Activated naive CD8-positive, alpha-beta T cell treated with anti-CD3 and anti-CD28 coated beads for 36 hours (primary cell): ENCODE data around the gene ATP5ME. TPM values are rescaled to one million over a fixed set of nuclear protein-coding genes. Genes with fewer than 3 reads are reported as not detected.
A peak's percentile ranks its signal among the peaks of the same experiment; 100 is the strongest.

Experiments
- DNase-seq: peaks from one replicate; pipeline ENCODE4 v3.0.0; 2021
- H3K27ac Mint-ChIP-seq: one replicate; pipeline ENCODE4 v1.8.0; 2022; ENCODE audit warnings: mild to moderate bottlenecking, moderate library complexity, mixed read lengths
- H3K27me3 Mint-ChIP-seq: one replicate; pipeline ENCODE4 v1.8.0; 2022; ENCODE audit warnings: mild to moderate bottlenecking, mixed read lengths
- H3K36me3 Mint-ChIP-seq: one replicate; pipeline ENCODE4 v1.8.0; 2021; ENCODE audit warnings: mild to moderate bottlenecking, mixed read lengths
- H3K4me1 Mint-ChIP-seq: one replicate; pipeline ENCODE4 v1.8.0; 2021; ENCODE audit warnings: mixed read lengths
- H3K4me3 Mint-ChIP-seq: one replicate; pipeline ENCODE4 v1.8.0; 2022; ENCODE audit warnings: mild to moderate bottlenecking, moderate library complexity, mixed read lengths
- H3K9me3 Mint-ChIP-seq: one replicate; pipeline ENCODE4 v1.8.0; 2022; ENCODE audit warnings: mixed read lengths
- total RNA-seq, 2 experiments: library from RNA; stranded (reverse); gene quantifications; one replicate each; pipeline ENCODE4 v1.2.3, GENCODE V29; 2021

ATP5ME gene, protein sequence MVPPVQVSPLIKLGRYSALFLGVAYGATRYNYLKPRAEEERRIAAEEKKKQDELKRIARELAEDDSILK
- 100 to 1,000 TPM; 284 to 287 TPM for total RNA-seq

DNA sequence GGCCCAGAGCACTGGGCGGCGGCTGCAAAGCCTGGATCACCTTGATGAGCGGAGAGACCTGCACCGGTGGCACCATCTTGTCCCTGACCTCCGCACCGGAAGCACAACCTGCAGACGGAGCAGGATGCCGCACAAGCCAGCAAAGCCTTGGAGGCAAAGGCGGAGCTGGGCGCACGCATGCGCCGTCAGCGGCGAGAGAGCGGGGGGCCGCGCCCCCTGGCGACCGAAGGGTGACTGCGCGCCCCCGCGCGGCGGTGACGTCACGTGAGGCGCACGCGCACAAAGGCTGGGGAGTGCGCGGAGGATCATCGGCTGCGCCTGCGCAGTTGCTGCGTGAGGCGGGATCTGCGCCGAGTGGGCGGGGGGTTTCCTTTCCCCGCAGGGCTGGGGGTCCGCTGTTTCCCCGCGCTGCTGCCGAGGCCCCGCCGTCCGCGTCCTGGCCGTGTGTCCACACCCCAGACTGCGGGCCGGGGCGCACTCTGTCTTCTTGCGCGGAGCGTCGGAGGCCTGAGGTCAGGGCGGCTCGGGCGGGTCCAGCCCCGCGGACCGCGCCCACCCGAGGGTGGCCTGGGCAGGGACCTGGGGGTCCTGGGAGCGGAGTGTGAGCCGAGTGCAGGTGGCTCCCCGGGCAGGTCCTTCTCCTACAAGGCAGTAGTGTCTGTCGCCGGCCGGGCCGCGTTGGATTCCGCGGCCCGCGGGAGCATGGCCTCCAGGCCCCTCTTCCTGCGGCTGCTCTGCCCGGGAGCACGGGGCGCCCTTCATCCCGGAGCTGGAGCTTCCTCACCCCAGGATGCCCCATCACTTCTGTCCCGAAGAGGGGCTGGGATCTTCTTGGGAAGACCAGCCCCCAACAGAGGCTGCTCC is at the start of gene ATP5ME, which contains the start of gene MYL5:
Gene ATP5ME, minus strand, starts transcription at position 105 of the 864 bp plus-strand sequence. Its CDS starts 29 bp downstream, at position 76.
Gene MYL5, plus strand, starts transcription at position 371 of the 864 bp plus-strand sequence. CDS start 3,485 bp downstream, outside the sequence.
- Mint-ChIP-seq H3K36me3 (peaks cover 22% of the 10 kb centered on the region), H3K27ac (peak within 1 kb of the TSS; percentile 83), H3K27me3 (no peaks in the 10 kb centered on the region), H3K4me1 (peaks cover 16% of the 10 kb centered on the region), H3K9me3 (no peaks in the 10 kb centered on the region), H3K4me3 (peak within 1 kb of the TSS; percentile 92)
- DNase-seq: peak; percentile 98

DNA sequence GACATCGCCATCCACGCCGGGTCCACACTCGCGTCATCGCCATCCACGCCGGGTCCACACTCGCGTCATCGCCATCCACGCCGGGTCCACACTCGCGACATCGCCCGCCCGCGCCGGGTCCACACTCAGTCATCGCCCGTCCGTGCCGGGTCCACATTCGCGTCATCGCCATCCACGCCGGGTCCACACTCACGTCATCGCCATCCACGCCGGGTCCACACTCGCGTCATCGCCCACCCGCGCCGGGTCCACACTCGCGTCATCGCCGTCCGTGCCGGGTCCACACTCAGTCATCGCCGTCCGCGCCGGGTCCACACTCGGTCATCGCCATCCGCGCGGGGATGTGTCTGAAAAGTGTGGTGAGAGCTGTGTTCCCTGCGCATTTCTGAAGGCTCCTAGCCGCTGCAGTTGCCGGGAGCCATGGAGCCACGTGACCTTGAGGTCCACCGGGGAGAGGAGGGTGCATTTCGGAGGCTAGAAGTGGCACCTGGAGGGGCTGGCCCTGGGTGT is 48.8 kb upstream of the ATP5ME start:
- no peaks in the 10 kb centered on the region for H3K27me3 Mint-ChIP-seq
- H3K9me3 Mint-ChIP-seq: no peaks in the 10 kb centered on the region
- H3K27ac Mint-ChIP-seq: no peak overlapping the region
- H3K4me3 Mint-ChIP-seq: no peak overlapping the region
- peaks cover 3% of the 10 kb centered on the region for H3K4me1 Mint-ChIP-seq
- peaks cover 20% of the 10 kb centered on the region for H3K36me3 Mint-ChIP-seq
- DNase-seq: no peak

DNA sequence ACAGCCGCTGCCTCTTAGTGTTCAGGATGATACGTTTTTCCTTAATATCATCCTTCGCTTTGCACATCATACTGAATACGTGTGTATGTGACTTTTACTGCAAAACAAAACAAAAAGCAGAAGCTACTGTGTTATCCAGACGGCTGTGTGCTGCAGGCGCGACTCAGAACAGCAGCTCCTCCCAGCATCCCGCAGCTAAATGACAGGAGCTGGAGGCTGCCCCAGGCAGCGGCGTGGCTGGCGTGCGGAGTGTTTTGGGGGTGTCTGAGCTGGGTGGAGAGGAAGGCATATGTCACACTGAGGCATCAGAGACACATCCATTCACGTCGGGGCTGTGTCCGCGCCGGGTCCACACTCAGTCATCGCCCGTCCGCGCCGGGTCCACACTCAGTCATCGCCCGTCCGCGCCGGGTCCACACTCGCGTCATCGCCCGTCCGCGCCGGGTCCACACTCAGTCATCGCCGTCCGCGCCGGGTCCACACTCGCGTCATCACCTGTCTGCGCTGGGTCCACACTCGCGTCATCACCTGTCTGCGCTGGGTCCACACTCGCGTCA is 48.2 kb upstream of the ATP5ME start:
- peaks cover 7% of the 10 kb centered on the region for H3K4me1 Mint-ChIP-seq
- no peak overlapping the region for H3K4me3 Mint-ChIP-seq
- no peak overlapping the region for H3K27ac Mint-ChIP-seq
- no peaks in the 10 kb centered on the region for H3K27me3 Mint-ChIP-seq
- H3K36me3 Mint-ChIP-seq: peaks cover 20% of the 10 kb centered on the region
- no peaks in the 10 kb centered on the region for H3K9me3 Mint-ChIP-seq
- no peak for DNase-seq

DNA sequence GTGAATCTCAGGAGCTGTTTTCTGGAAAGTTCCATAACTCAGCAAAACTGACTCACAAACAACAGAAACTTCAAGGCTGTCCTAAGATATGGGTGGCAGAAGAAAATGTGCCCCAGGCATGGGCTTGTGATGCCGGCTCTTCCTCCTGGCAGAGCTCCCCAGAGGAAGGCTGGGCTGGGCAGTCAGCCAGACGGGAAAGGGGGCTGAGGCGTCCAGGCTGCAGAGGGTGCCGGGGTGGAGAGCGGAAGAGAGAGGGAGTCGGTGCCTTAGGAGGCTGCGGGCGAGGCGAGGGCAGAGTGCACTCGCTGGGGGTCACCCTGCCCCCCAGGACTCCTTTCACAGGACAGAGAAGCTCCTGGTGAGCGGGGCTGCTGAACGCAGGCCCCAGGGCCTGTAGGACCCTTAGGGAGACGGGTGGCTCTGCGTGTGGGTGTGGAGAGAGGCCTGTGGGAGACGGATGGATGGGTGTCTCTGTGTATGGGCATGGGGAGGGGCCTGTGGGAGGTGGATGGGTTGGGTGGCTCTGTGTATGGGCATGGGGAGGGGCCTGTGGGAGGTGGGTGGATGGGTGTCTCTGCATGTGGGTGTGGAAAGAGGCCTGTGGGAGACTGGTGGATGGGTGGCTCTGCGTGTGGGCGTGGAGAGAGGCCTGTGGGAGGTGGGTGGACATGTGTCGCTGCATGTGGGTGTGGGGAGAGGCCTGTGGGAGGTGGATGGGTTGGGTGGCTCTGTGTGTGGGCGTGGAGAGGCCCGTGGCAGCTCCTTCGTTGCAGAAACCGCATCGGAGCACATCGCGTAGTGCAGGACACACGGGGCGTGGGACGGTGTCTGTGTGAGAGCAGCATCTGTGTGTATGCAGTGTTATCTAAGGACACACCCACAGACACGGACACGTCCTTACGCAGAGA is 47.4 kb upstream of the ATP5ME start:
- Mint-ChIP-seq H3K36me3 (peaks cover 20% of the 10 kb centered on the region), H3K27me3 (no peaks in the 10 kb centered on the region), H3K4me3 (no peak overlapping the region), H3K9me3 (no peaks in the 10 kb centered on the region), H3K27ac (no peak overlapping the region), H3K4me1 (peaks cover 4% of the 10 kb centered on the region)
- no peak for DNase-seq

DNA sequence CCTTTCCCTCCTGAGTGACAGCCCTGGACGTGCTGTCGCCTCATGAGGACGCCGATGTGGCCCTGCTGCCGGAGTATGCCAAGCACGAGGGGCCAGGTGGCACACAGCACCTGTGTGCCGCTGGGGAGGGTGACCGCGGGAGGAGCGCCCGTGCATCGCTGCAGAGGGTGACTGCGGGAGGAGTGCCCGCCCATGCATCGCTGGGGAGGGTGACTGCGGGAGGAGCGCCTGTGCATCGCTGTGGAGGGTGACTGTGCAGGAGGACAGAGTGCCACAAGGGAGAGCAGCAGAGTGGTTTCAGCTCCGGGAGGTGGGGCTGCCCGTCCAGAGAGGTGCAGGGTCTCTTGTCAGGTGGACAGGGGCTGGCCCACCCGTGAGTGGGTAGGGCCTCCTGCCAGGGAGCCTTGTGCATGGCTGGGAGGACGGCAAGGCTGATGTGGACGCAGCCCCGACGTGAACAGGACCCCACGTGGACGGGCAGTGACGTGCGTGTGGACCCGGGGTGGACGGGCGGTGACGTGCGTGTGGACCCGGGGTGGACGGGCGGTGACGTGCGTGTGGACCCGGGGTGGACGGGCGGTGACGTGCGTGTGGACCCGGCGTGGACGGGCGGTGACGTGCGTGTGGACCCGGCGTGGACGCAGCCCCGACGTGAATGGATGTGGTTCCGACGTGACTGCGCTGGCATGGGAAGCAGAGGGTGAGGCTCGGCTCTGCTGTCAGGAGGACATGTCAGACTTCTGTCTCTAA is 46.2 kb upstream of the ATP5ME start:
- H3K36me3 Mint-ChIP-seq: peaks cover 20% of the 10 kb centered on the region
- no peak overlapping the region for H3K4me3 Mint-ChIP-seq
- DNase-seq: no peak
- peaks cover 4% of the 10 kb centered on the region for H3K4me1 Mint-ChIP-seq
- H3K9me3 Mint-ChIP-seq: no peaks in the 10 kb centered on the region
- H3K27ac Mint-ChIP-seq: no peak overlapping the region
- H3K27me3 Mint-ChIP-seq: no peaks in the 10 kb centered on the region

DNA sequence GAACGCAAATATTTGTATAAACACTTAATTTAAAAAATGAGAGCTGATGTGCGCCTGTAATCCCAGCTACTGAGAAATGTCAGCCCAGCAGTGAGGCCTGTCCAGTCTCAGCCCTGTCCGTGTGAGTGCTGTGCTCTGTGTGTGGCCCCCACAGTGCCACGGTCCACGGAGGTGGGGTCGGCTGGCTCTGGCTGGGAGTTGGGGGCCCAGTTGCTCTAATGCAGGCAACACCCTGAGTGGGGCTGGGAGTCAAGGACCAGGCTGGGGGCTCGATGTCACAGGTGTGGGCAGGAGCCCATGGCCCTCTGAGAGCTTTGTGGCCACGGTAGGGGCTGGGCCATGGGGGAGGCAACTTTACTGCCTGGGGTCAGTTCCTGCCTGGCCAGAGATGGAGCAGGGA is 44.4 kb upstream of the ATP5ME start:
- H3K4me3 Mint-ChIP-seq: no peak overlapping the region
- DNase-seq: no peak
- H3K27me3 Mint-ChIP-seq: no peaks in the 10 kb centered on the region
- no peaks in the 10 kb centered on the region for H3K9me3 Mint-ChIP-seq
- peaks cover 19% of the 10 kb centered on the region for H3K36me3 Mint-ChIP-seq
- peaks cover 3% of the 10 kb centered on the region for H3K4me1 Mint-ChIP-seq
- H3K27ac Mint-ChIP-seq: no peak overlapping the region

DNA sequence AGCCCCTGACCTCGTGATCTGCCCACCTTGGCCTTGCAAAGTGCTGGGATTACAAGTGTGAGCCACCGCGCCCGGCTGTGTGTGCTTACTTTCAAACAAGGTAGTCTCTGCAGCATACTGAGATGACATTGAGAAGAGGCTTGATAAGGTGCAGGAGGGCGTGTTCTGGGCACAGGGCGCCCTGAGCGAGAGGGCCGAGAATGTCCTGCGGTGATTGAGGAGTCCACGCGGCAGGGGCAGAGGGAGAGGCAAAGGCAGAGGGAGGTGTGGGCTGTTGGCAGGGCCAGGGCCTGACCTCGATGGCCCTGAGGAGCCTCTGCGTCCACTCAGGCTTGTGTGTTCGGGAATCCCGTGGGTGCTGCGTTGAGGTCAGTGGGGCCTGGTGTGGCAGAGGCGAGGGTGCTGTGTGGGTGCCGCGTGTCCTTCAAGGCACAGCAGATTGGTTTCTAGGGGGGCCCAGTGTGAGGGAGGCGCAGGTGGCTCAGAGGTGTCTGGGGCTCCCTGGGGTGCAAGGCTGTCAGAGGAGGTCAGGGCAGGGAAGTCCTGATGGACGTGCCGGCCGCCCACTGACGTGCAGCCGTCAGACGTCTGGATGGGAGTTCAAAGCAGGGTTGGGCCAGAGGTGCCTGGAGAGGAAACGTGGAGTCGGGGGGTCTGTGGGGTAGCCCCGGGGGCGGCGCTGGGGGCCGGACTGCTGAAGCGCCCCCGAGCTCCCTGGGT is 43.7 kb upstream of the ATP5ME start:
- DNase-seq: no peak
- Mint-ChIP-seq H3K27ac (no peak overlapping the region), H3K4me3 (no peak overlapping the region), H3K4me1 (peaks cover 3% of the 10 kb centered on the region), H3K27me3 (no peaks in the 10 kb centered on the region), H3K36me3 (peaks cover 12% of the 10 kb centered on the region), H3K9me3 (no peaks in the 10 kb centered on the region)

DNA sequence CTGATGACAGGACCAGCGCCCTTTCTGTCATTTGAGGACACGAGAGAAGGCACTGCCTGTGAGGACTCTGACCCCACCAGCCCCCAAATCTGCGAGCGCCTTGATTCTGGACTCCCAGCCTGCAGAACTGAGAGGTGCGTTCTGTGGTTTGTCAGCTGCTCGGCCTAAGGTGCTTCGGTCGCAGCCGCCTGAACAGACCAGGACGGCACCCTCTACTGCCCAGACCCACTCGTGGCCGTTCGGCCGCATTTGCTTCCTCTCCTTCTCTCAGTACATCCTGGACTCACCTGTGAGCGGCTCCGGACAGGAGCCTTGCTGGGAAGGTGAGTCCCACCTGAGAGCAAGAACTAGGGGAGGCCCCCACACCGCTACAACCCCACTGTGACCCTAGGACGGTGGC is 40.0 kb upstream of the ATP5ME start:
- Mint-ChIP-seq H3K36me3 (no peaks in the 10 kb centered on the region), H3K27me3 (no peaks in the 10 kb centered on the region), H3K27ac (no peak overlapping the region), H3K9me3 (no peaks in the 10 kb centered on the region), H3K4me3 (no peak overlapping the region), H3K4me1 (peaks cover 8% of the 10 kb centered on the region)
- no peak for DNase-seq

DNA sequence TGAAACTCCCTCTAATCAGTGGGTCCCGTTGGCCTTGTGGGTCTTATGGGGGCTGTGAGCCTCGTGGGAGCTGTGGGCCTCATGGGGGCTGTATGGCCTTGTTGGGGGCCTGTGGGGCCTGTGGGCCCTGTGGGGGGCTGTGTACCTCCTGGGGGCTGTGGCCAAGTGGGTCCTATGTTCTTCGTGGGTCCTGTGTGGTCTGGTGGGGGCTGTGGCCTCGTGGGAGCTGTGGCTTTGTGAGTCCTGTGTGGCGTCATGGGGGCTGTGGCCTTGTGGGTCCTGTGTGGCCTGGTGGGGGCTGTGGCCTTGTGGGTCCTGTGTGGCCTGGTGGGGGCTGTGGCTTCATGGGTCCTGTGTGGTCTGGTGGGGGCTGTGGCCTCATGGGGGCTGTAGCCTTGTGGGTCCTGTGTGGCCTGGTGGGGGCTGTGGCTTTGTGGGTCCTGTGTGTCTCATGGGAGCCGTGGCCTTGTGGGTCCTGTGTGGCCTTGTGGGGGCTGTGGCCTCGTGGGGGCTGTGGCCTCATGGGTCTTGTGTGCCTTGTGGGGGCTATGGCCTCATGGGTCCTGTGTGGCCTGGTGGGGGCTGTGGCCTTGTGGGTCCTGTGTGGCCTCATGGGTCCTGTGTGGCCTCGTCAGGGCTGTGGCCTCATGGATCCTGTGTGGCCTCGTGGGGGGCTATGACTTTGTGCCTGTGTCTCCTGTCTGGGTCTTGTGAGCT is 39.0 kb upstream of the ATP5ME start:
- peaks cover 2% of the 10 kb centered on the region for H3K36me3 Mint-ChIP-seq
- no peaks in the 10 kb centered on the region for H3K27me3 Mint-ChIP-seq
- peaks cover 13% of the 10 kb centered on the region for H3K4me1 Mint-ChIP-seq
- no peak overlapping the region for H3K27ac Mint-ChIP-seq
- no peaks in the 10 kb centered on the region for H3K9me3 Mint-ChIP-seq
- no peak for DNase-seq
- no peak overlapping the region for H3K4me3 Mint-ChIP-seq

DNA sequence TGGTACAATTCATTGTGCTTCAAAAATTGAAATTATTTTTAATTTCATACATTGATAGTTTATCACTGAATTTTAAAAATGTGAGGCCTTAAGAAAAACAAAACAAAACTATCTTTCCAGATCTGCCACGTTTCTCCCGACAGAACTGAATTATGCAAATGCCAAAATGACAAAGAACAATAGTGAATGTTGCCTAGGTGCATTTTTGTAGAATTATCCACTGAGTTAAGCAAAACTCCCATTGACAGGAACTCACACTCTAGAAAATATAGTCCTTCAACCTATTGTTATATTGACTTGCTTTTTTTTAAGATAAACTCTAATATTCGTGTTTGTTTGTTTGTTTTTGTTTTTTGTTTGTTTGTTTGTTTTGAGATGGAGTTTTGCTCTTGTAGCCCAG is 38.0 kb upstream of the ATP5ME start:
- no peak for DNase-seq
- no peaks in the 10 kb centered on the region for H3K9me3 Mint-ChIP-seq
- H3K4me1 Mint-ChIP-seq: peaks cover 10% of the 10 kb centered on the region
- H3K36me3 Mint-ChIP-seq: peaks cover 2% of the 10 kb centered on the region
- no peak overlapping the region for H3K27ac Mint-ChIP-seq
- H3K27me3 Mint-ChIP-seq: no peaks in the 10 kb centered on the region
- H3K4me3 Mint-ChIP-seq: no peak overlapping the region

DNA sequence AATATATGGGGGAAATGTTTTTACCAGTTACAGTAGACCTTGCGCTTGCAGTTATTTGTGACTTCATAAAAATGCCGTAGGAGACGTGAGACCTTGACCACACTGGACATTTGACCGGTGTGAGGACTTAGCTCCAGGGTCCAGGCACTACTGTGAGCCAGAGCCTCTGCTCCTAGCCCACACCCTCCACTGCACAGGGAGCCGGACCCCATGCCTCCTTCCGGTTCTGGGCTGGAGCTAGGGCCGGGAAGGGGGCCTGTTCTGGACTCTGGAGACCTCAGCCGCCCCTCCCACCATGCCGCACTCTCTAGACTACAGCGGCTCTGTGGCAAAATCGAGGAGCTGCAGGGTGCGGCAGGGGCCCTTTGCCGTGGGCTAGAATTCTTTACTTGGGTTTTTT is 36.8 kb upstream of the ATP5ME start:
- H3K27ac Mint-ChIP-seq: no peak overlapping the region
- H3K4me1 Mint-ChIP-seq: peaks cover 10% of the 10 kb centered on the region
- no peaks in the 10 kb centered on the region for H3K9me3 Mint-ChIP-seq
- H3K36me3 Mint-ChIP-seq: peaks cover 2% of the 10 kb centered on the region
- no peaks in the 10 kb centered on the region for H3K27me3 Mint-ChIP-seq
- H3K4me3 Mint-ChIP-seq: no peak overlapping the region
- no peak for DNase-seq

DNA sequence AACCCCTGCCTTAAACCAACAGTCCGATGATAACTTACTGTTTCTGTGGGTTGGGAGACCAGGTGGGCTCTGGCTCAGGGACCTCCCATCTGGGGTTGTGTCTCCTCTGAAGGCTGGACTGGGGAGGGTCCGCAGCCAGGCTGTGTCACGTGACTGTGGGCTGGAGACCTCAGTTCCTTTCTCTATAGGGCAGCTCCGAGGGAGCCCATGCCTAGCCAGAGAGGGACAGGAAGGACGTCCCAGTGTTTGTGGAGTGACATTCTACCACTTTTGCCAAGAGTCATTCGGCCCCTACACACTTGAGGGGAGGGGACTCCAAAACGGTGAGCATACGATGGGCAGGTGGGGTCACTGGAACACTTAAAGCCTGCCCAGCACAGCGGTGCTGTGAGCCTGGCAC is 36.0 kb upstream of the ATP5ME start:
- Mint-ChIP-seq H3K4me1 (peaks cover 12% of the 10 kb centered on the region), H3K4me3 (no peak overlapping the region)

DNA sequence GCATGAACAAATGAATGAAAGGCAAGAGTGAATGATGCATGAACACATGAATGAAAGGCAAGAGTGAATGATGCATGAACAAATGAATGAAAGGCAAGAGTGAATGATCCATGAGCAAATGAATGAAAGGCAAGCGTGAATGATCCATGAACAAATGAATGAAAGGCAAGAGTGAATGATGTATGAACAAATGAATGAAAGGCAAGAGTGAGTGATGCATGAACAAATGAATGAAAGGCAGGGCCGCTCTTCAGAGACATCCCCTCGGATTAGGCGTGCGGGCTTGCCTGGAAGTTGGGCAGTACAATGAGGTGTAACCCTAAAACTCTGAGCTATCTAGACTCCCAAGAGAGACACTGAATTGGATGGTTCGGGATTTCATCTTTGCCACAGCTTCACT is 35.3 kb upstream of the ATP5ME start:
- Mint-ChIP-seq H3K36me3 (peaks cover 2% of the 10 kb centered on the region), H3K4me1 (peaks cover 12% of the 10 kb centered on the region), H3K4me3 (no peak overlapping the region), H3K9me3 (no peaks in the 10 kb centered on the region), H3K27me3 (no peaks in the 10 kb centered on the region), H3K27ac (no peak overlapping the region)
- no peak for DNase-seq

More for the DNA sequence above, 36.0 kb upstream of the ATP5ME start:
- Mint-ChIP-seq H3K27ac (no peak overlapping the region), H3K27me3 (no peaks in the 10 kb centered on the region), H3K9me3 (no peaks in the 10 kb centered on the region), H3K36me3 (peaks cover 2% of the 10 kb centered on the region)
- no peak for DNase-seq
